ENCODE data around the gene NAT16. TPM values are rescaled to one million over a fixed set of nuclear protein-coding genes. Genes with fewer than 3 reads are reported as not detected.

Gene NAT16
- total and polyA plus RNA-seq, 9 of the 15 experiments (the other 6 are each of a cell fraction or from before 2014, with no cell fraction given) = 0.04 TPM; not detected in 8

DNA sequence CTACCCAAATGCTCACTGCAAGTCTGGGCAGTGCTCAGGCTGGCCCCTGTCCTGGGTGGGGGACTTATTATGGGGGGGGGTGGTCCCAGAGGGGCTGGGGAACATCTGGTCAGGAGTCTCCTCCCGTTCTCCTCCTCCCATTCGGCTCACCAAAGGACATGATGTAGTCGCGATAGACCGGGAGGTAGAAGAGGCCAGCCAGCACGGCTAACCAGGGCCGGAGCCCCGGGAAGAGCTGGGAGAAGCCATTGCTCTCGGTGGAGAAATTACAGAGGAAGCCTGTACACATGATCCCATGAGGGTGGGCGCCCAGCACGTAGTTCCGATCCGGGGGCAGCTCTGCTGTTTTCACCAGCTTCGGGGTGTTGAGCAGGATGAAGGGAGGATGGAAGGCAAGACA is 18.4 kb upstream of the NAT16 start (continued):
- TF ChIP-seq, protein P1, sequence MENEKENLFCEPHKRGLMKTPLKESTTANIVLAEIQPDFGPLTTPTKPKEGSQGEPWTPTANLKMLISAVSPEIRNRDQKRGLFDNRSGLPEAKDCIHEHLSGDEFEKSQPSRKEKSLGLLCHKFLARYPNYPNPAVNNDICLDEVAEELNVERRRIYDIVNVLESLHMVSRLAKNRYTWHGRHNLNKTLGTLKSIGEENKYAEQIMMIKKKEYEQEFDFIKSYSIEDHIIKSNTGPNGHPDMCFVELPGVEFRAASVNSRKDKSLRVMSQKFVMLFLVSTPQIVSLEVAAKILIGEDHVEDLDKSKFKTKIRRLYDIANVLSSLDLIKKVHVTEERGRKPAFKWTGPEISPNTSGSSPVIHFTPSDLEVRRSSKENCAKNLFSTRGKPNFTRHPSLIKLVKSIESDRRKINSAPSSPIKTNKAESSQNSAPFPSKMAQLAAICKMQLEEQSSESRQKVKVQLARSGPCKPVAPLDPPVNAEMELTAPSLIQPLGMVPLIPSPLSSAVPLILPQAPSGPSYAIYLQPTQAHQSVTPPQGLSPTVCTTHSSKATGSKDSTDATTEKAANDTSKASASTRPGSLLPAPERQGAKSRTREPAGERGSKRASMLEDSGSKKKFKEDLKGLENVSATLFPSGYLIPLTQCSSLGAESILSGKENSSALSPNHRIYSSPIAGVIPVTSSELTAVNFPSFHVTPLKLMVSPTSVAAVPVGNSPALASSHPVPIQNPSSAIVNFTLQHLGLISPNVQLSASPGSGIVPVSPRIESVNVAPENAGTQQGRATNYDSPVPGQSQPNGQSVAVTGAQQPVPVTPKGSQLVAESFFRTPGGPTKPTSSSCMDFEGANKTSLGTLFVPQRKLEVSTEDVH (IDR thresholded peaks at IDR 0.05; ENCODE audit: low read depth, partially characterized antibody) = no peak
- TF ChIP-seq, protein P2, sequence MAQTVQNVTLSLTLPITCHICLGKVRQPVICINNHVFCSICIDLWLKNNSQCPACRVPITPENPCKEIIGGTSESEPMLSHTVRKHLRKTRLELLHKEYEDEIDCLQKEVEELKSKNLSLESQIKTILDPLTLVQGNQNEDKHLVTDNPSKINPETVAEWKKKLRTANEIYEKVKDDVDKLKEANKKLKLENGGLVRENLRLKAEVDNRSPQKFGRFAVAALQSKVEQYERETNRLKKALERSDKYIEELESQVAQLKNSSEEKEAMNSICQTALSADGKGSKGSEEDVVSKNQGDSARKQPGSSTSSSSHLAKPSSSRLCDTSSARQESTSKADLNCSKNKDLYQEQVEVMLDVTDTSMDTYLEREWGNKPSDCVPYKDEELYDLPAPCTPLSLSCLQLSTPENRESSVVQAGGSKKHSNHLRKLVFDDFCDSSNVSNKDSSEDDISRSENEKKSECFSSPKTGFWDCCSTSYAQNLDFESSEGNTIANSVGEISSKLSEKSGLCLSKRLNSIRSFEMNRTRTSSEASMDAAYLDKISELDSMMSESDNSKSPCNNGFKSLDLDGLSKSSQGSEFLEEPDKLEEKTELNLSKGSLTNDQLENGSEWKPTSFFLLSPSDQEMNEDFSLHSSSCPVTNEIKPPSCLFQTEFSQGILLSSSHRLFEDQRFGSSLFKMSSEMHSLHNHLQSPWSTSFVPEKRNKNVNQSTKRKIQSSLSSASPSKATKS (CRISPR knock-in tag; IDR thresholded peaks at IDR 0.05) = no peak
- TF ChIP-seq NRF1 (conservative IDR thresholded peaks at IDR 0.05 in 1 of 2, IDR thresholded peaks at IDR 0.05 in 1 of 2) = no peak

DNA sequence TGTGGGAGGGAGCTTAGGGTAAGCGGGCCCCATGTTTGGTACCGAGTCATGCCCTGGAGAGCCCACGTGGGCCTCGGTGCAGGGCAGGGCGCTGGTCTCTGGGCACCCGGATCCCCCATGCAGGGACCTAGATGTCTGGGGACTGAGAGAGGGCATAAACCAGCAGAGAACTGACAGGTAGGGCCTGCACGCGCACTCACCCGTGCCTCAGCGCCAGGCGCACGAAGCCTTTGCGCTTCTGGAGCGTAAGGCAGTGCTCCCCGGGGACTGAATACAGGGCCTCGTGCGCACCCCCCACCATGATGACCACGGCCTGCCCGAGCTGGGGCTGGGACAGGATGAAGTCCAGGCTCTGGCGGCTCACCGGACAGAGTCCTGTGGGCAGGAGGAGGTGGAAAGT is 17.9 kb upstream of the NAT16 start:
- Histone ChIP-seq H2AFZ (ENCODE audit: low read depth, low read length) (no peak overlapping the region), H3K79me2 (ENCODE audit: control insufficient read depth, insufficient read depth, low read length) (no peaks in the 10 kb centered on the region), H3K27ac (ENCODE audit: extremely low read depth, low read depth, low read length) (no peak overlapping the region), H3K4me2 (ENCODE audit: insufficient read depth, low read length) (no peak overlapping the region), H3K9me3 (replicated peaks; ENCODE audit: control insufficient read depth, insufficient read depth, low read depth, low read length) (no peaks in the 10 kb centered on the region), H3K9ac (ENCODE audit: insufficient read depth in 1 of 2, low read depth in 2 of 2, low read length in 2 of 2) (peak overlapping the region in 1 of 2 experiments; percentile 45; a peak in 1 of 4 replicates), H3K36me3 (ENCODE audit: control insufficient read depth, insufficient read depth, low read length) (no peaks in the 10 kb centered on the region), H3K27me3 (ENCODE audit: control insufficient read depth in 2 of 2, insufficient read depth in 2 of 2, low read length in 2 of 2) (peaks cover 0 to 6% of the 10 kb centered on the region in 2 experiments; a peak in 1 of 5 replicates), H4K20me1 (replicated peaks; ENCODE audit: control insufficient read depth, insufficient read depth, low read length) (no peaks in the 10 kb centered on the region), H3K4me1 (replicated peaks in 1 of 2; ENCODE audit: control insufficient read depth in 2 of 2, insufficient read depth in 2 of 2, low read length in 2 of 2) (peaks cover 9 to 32% of the 10 kb centered on the region in 2 experiments), H3K9me1 (ENCODE audit: control insufficient read depth, insufficient read depth, low read length) (no peaks in the 10 kb centered on the region), H3K4me3 (no peak overlapping the region)
- in situ Hi-C loops (cut with MboI) = no loop called here
- FAIRE-seq (no peak), ATAC-seq (no peak), DNase-seq (ENCODE audit: extremely low read depth in 1 of 4, low spot score in 3 of 4) (no peak)
- intact Hi-C loops (cut with micrococcal nuclease) = no loop called here
- TF ChIP-seq GABPA (tag; conservative IDR thresholded peaks at IDR 0.05; ENCODE audit: low read depth) (no peak), BMI1 (IDR thresholded peaks at IDR 0.05; ENCODE audit: low read length) (no peak)
- TF ChIP-seq, protein P3, sequence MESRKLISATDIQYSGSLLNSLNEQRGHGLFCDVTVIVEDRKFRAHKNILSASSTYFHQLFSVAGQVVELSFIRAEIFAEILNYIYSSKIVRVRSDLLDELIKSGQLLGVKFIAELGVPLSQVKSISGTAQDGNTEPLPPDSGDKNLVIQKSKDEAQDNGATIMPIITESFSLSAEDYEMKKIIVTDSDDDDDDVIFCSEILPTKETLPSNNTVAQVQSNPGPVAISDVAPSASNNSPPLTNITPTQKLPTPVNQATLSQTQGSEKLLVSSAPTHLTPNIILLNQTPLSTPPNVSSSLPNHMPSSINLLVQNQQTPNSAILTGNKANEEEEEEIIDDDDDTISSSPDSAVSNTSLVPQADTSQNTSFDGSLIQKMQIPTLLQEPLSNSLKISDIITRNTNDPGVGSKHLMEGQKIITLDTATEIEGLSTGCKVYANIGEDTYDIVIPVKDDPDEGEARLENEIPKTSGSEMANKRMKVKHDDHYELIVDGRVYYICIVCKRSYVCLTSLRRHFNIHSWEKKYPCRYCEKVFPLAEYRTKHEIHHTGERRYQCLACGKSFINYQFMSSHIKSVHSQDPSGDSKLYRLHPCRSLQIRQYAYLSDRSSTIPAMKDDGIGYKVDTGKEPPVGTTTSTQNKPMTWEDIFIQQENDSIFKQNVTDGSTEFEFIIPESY (CRISPR knock-in tag; IDR thresholded peaks at IDR 0.05) = 0 out of 2 replicates have a peak, but pooled peaks have one; percentile 31
- CTCF ChIA-PET (ENCODE audit: low intra/inter-chr PET ratio) = no interaction called here
- POLR2A ChIA-PET = no interaction called here
- no TSS peak for BruUV-seq (replicated peaks)
- 58% methylated on average over 20 of the region's 21 CpGs for WGBS (ENCODE audit: insufficient coverage, low coverage, missing lambda C conversion rate)
